PC-3 (cell line): ENCODE results near the gene COL4A6. TPM values are rescaled to one million over a fixed set of nuclear protein-coding genes. Genes with fewer than 3 reads are reported as not detected.

Experiments
- ATAC-seq: fragments of 200-7000 bp; cut with Tn5 transposase; 2 replicates; pipeline ENCODE4 v1.9.1; 2020; ENCODE audit warnings: mild to moderate bottlenecking, moderate library complexity
- BruUV-seq: library from RNA; stranded (reverse); fragments of 400-500 nt; replicated peaks from 2 replicates; lab custom pipeline; 2021; lab: Mats Ljungman, UMichigan
- CTCF ChIA-PET: fragments of 300-600 bp; sonication (Branson Sonifier 250); formaldehyde crosslinking; loops from one replicate; lab custom pipeline; 2022; ENCODE audit warnings: antibody characterized with exemption; lab: Charles Lee
- POLR2A ChIA-PET: fragments of 300-600 bp; sonication (Branson Sonifier 250); formaldehyde crosslinking; loops from one replicate; lab custom pipeline; 2022; ENCODE audit warnings: antibody characterized with exemption; ENCODE audit not compliant: unreplicated experiment; lab: Charles Lee
- DNase-seq: peaks from one replicate; pipeline ENCODE4 v3.0.0-alpha.2; 2015
- H2AFZ ChIP-seq: fragments of 300-600 bp; sonication (generic); 2 replicates; pipeline ENCODE4 v1.6.0; 2016; ENCODE audit warnings: antibody characterized with exemption, low read length
- H3F3A ChIP-seq: fragments of 300-600 bp; sonication (generic); one replicate; pipeline ENCODE4 v1.6.0; 2017; ENCODE audit warnings: antibody characterized with exemption, low read length, control low read depth, mild to moderate bottlenecking; ENCODE audit not compliant: unreplicated experiment
- H3K27ac ChIP-seq: fragments of 300-600 bp; sonication (generic); 2 replicates; pipeline ENCODE4 v1.5.1; 2016; ENCODE audit warnings: mild to moderate bottlenecking, low read length
- H3K27me3 ChIP-seq: fragments of 300-600 bp; sonication (generic); 2 replicates; pipeline ENCODE4 v1.6.1; 2016; ENCODE audit warnings: low read length, mixed read lengths
- H3K36me3 ChIP-seq: fragments of 300-600 bp; sonication (generic); 2 replicates; pipeline ENCODE4 v1.6.1; 2016; ENCODE audit warnings: low read depth, mixed run types, low read length, mixed read lengths
- H3K4me1 ChIP-seq: fragments of 300-600 bp; sonication (generic); 2 replicates; pipeline ENCODE4 v1.5.1; 2016; ENCODE audit warnings: low read length; ENCODE audit not compliant: insufficient read depth
- H3K4me2 ChIP-seq: fragments of 300-600 bp; sonication (generic); 2 replicates; pipeline ENCODE4 v1.6.0; 2016; ENCODE audit warnings: low read length
- H3K4me3 ChIP-seq: fragments of 300-600 bp; sonication (generic); 2 replicates; pipeline ENCODE4 v1.5.1; 2016; ENCODE audit warnings: mild to moderate bottlenecking, low read length, mixed read lengths
- H3K79me2 ChIP-seq: fragments of 300-600 bp; sonication (generic); 2 replicates; pipeline ENCODE4 v1.6.1; 2017; ENCODE audit warnings: low read length, mixed read lengths
- H3K9ac ChIP-seq: fragments of 300-600 bp; sonication (generic); 2 replicates; pipeline ENCODE4 v1.6.0; 2016; ENCODE audit warnings: mild to moderate bottlenecking, low read length
- H3K9me2 ChIP-seq: fragments of 300-600 bp; sonication (generic); replicated peaks from 2 replicates; pipeline ENCODE4 v1.6.1; 2016; ENCODE audit warnings: mixed run types, low read length, mixed read lengths
- H3K9me3 ChIP-seq: fragments of 300-600 bp; sonication (generic); 2 replicates; pipeline ENCODE4 v1.6.1; 2016; ENCODE audit warnings: low read length, mixed read lengths
- H4K20me1 ChIP-seq: fragments of 300-600 bp; sonication (generic); 2 replicates; pipeline ENCODE4 v1.6.1; 2016; ENCODE audit warnings: low read length, mixed read lengths
- EZH2 ChIP-seq: fragments of 300-600 bp; sonication (generic); IDR thresholded peaks from one replicate; pipeline ENCODE4 v1.6.1; 2017; ENCODE audit warnings: antibody characterized with exemption, mild to moderate bottlenecking, low read length; ENCODE audit not compliant: unreplicated experiment
- EZH2phosphoT487 ChIP-seq: fragments of 300-600 bp; sonication (generic); IDR thresholded peaks from 2 replicates; pipeline ENCODE4 v1.6.1; 2018; ENCODE audit warnings: mild to moderate bottlenecking, antibody characterized with exemption, low read length, borderline replicate concordance
- intact Hi-C: fragments of 100-400 bp; cut with micrococcal nuclease; formaldehyde crosslinking; loops from 2 replicates; pipeline ENCODE4 v1.9.0; 2023
- total RNA-seq: library from RNA; depleted of rRNA; stranded (reverse); fragments of >200 nt; gene quantifications from 2 replicates; pipeline ENCODE4 v1.2.3, GENCODE V29; 2014; rRNA removed
- TF ChIP-seq, protein P1 (sequence below): fragments of 300-600 bp; sonication (generic); conservative IDR thresholded peaks from 2 replicates; pipeline ENCODE4 v1.5.1; 2017; ENCODE audit warnings: antibody characterized with exemption, low read depth, mild to moderate bottlenecking, low read length

COL4A6 gene
- total RNA-seq, 1 experiment from 2014 or later: 4.4 TPM

DNA sequence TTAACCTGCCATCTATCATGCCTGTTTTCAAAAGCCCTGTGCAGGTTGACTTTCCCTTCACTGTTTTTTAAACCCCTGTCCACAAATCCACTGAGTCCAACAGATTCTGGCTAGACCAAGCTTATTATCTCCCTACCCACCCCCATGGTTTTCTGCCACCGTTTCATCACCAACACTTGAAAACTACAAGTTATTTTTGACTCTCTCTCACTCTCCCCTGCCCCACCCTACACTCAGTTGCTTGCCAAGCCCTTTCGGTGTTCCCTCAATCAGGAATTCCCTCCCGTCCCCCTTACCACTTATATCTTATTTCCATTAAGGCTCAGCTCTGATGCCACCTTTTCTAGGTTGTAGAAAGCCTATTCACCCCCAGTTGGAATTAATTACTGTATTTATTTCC lies 316.9 kb downstream of the COL4A6 start:
- Histone ChIP-seq H3K27ac (no peak overlapping the region), H3K79me2 (no peaks in the 10 kb centered on the region), H3K4me1 (no peaks in the 10 kb centered on the region), H3K9ac (no peak overlapping the region), H3F3A (no peaks in the 10 kb centered on the region), H3K4me3 (no peak overlapping the region), H3K9me2 (no peaks in the 10 kb centered on the region), H3K36me3 (no peaks in the 10 kb centered on the region), H3K27me3 (no peaks in the 10 kb centered on the region), H4K20me1 (no peaks in the 10 kb centered on the region), H2AFZ (no peak overlapping the region), H3K9me3 (no peaks in the 10 kb centered on the region), H3K4me2 (no peak overlapping the region)
- no peak for DNase-seq
- intact Hi-C loops: no loop called here
- CTCF ChIA-PET: no interaction called here
- TF ChIP-seq, protein P1, sequence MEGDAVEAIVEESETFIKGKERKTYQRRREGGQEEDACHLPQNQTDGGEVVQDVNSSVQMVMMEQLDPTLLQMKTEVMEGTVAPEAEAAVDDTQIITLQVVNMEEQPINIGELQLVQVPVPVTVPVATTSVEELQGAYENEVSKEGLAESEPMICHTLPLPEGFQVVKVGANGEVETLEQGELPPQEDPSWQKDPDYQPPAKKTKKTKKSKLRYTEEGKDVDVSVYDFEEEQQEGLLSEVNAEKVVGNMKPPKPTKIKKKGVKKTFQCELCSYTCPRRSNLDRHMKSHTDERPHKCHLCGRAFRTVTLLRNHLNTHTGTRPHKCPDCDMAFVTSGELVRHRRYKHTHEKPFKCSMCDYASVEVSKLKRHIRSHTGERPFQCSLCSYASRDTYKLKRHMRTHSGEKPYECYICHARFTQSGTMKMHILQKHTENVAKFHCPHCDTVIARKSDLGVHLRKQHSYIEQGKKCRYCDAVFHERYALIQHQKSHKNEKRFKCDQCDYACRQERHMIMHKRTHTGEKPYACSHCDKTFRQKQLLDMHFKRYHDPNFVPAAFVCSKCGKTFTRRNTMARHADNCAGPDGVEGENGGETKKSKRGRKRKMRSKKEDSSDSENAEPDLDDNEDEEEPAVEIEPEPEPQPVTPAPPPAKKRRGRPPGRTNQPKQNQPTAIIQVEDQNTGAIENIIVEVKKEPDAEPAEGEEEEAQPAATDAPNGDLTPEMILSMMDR: no peak
- TF ChIP-seq EZH2phosphoT487: no peak
- no peak for TF ChIP-seq EZH2
- no TSS peak for BruUV-seq
- POLR2A ChIA-PET: no interaction called here
- no peak for ATAC-seq

DNA sequence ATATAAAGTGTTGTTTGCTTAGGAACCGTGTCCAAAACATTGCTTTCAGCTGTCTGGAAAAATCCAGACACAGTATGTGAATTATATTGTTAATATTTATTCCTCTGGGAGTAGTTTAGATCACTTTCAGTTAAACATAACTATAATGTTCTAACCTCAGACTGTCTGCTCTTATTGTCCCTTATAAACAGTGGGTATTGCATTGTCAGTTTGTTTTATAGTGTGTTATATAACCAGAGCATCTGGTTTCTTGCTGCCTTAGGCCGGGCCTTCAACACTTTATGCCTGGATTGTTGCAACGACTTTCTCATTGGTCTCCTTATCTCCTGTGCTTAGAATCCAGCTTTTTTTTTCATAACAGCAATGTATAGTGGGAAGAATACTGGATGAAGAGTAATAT lies 320.2 kb downstream of the COL4A6 start:
- ATAC-seq: no peak
- Histone ChIP-seq H3K27me3 (no peaks in the 10 kb centered on the region), H3F3A (no peaks in the 10 kb centered on the region), H3K4me2 (no peak overlapping the region), H4K20me1 (no peaks in the 10 kb centered on the region), H3K27ac (no peak overlapping the region), H3K9ac (no peak overlapping the region), H3K4me3 (no peak overlapping the region), H3K9me3 (no peaks in the 10 kb centered on the region), H3K9me2 (no peaks in the 10 kb centered on the region), H3K4me1 (no peaks in the 10 kb centered on the region), H3K79me2 (no peaks in the 10 kb centered on the region), H3K36me3 (no peaks in the 10 kb centered on the region), H2AFZ (no peak overlapping the region)
- intact Hi-C loops: no loop called here
- DNase-seq: no peak
- TF ChIP-seq, protein P1: no peak
- no peak for TF ChIP-seq EZH2phosphoT487
- TF ChIP-seq EZH2: no peak
- no TSS peak for BruUV-seq
- POLR2A ChIA-PET: no interaction called here
- CTCF ChIA-PET: no interaction called here

DNA sequence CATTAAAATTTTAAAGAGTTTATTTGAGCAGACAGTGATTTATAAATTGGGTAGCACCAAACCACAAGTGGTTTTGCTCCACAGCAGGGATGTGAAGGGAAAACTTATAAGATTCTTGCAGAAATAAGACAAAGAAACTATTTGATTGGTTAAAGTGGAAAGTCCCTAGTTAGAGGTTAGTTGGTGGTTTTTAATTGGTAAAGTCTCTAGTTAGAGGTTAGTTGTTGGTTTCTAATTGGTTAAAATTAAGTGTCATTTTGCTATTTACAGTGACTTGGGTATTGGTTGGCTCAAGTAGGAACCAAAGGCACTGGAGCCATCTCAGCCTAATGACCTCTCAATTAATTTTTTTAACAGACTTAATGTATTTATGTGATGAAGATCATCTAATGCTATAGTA lies 323.7 kb downstream of the COL4A6 start:
- H3K27ac ChIP-seq: no peak overlapping the region
- TF ChIP-seq, protein P1: no peak
- TF ChIP-seq EZH2 (no peak), EZH2phosphoT487 (no peak)
- ATAC-seq: no peak
- no peaks in the 10 kb centered on the region for H3K9me2 ChIP-seq
- ChIA-PET POLR2A (no interaction called here), CTCF (no interaction called here)
- no peaks in the 10 kb centered on the region for H3F3A ChIP-seq
- no peak for DNase-seq
- H3K4me2 ChIP-seq: no peak overlapping the region
- H4K20me1 ChIP-seq: no peaks in the 10 kb centered on the region
- no peaks in the 10 kb centered on the region for H3K79me2 ChIP-seq
- intact Hi-C loops: no loop called here
- no peaks in the 10 kb centered on the region for H3K36me3 ChIP-seq
- H3K27me3 ChIP-seq: no peaks in the 10 kb centered on the region
- no peaks in the 10 kb centered on the region for H3K9me3 ChIP-seq
- no TSS peak for BruUV-seq
- H3K4me3 ChIP-seq: no peak overlapping the region
- no peak overlapping the region for H3K9ac ChIP-seq
- H2AFZ ChIP-seq: no peak overlapping the region
- no peaks in the 10 kb centered on the region for H3K4me1 ChIP-seq

Other genes with a start within 250 kb of the COL4A6 start
- gene COL4A5, start 1.4 kb upstream of the COL4A6 start, total RNA-seq: 30.0 and 63.8 TPM in 2 replicates